Measurements from ENCODE around the gene MFF. TPM values are rescaled to one million over a fixed set of nuclear protein-coding genes. Genes with fewer than 3 reads are reported as not detected.
"Not testable (repeated sequence)": the region's sequence is repeated elsewhere in the genome, so short reads cannot be mapped to it uniquely, and the experiment has no call there.

The MFF gene
- polyA plus RNA-seq, 12 donors = 58.5 to 91.2 (median 80.7) TPM; not detected in 1

GRCh38 chr2:227373389-227373788, 48.3 kb downstream of the MFF start:
- no peak for DNase-seq

GRCh38 chr2:227374158-227374557, 49.1 kb downstream of the MFF start:
- no peak for DNase-seq

- DNase-seq = no peak
These were observed 51.8 kb downstream of the MFF start for GRCh38 chr2:227376656-227377396.

- DNase-seq = no peak
These were observed 52.7 kb downstream of the MFF start for GRCh38 chr2:227377467-227378351.

- no peak for DNase-seq
These were observed 53.3 kb downstream of the MFF start for GRCh38 chr2:227378371-227378782.

GRCh38 chr2:227379095-227379494, 54.0 kb downstream of the MFF start, which contains the start of gene TM4SF20:
TM4SF20 (minus strand) TSS chr2:227379306; CDS start chr2:227379268, 38 bp downstream.
- no peak for DNase-seq

GRCh38 chr2:227382241-227382835, 57.3 kb downstream of the MFF start:
- DNase-seq = not testable (repeated sequence)

- no peak for DNase-seq
These were observed 58.6 kb downstream of the MFF start for GRCh38 chr2:227383686-227384085.

GRCh38 chr2:227386630-227387029, 61.6 kb downstream of the MFF start:
- no peak for DNase-seq

GRCh38 chr2:227387583-227387982, 62.5 kb downstream of the MFF start, which contains the start of gene SCYGR1:
SCYGR1 (minus strand) TSS chr2:227387949; CDS start chr2:227387949, 0 bp downstream.
- DNase-seq = not testable (repeated sequence)

- DNase-seq = no peak
These were observed 63.5 kb downstream of the MFF start for GRCh38 chr2:227388537-227389011.

- no peak for DNase-seq
These were observed 64.2 kb downstream of the MFF start for GRCh38 chr2:227389231-227389630.

GRCh38 chr2:227389661-227390060, 64.6 kb downstream of the MFF start:
- no peak for DNase-seq

- no peak for DNase-seq
These were observed 65.6 kb downstream of the MFF start for GRCh38 chr2:227390468-227391256.

- DNase-seq = no peak
These were observed 69.3 kb downstream of the MFF start for GRCh38 chr2:227394401-227394800.

GRCh38 chr2:227395556-227395955, 70.5 kb downstream of the MFF start:
- DNase-seq = no peak

- DNase-seq = no peak
These were observed 72.5 kb downstream of the MFF start for GRCh38 chr2:227397562-227397961.

GRCh38 chr2:227398684-227399670, 73.9 kb downstream of the MFF start:
- DNase-seq = no peak

GRCh38 chr2:227401550-227401949, 76.5 kb downstream of the MFF start:
- no peak for DNase-seq

- no peak for DNase-seq
These were observed 77.3 kb downstream of the MFF start for GRCh38 chr2:227402321-227402720.

Measured in muscle of arm (tissue), 12 donors.